Vagina (tissue), 2 donors: ENCODE measurements around the gene NTF3.

ENCODE experiments used
- POLR2AphosphoS5 ChIP-seq, 2 donors: sonication (generic); formaldehyde crosslinking; IDR thresholded peaks; one replicate each; pipeline ENCODE4 v1.9.0; 2017; ENCODE audit warnings: antibody characterized with exemption in 2 of 2, mild to moderate bottlenecking in 2 of 2, low read depth in 1 of 2; ENCODE audit not compliant: insufficient read depth in 1 of 2
- TF ChIP-seq, protein P1 (sequence below), 3 experiments: fragments of 450-650 bp in 2 of 3; fragments of 200-600 bp in 1 of 3; sonication (generic) in 1 of 3; IDR thresholded peaks; one replicate each; pipeline ENCODE4 v1.5.1; 2017 to 2019; ENCODE audit warnings: antibody characterized with exemption in 3 of 3, mild to moderate bottlenecking in 2 of 3, moderate library complexity in 2 of 3

DNA sequence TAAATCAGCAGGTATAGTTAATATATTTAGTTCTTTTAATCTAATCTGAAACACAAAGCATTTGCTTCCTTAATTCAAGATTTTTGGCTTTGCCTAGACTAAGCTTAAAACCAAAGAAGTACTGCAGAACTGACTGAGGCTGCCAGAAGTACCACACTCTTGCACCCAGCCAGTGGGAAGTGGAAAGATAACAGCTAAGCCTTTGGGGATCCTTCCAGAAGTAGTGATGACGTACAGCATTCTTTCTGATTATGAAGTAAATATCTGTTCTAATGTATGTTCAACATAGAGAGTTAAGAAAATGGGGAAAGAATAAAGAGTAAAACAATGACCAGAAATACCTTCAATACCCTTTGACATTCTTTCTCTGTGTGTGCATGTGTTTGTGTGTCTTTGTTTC lies 19.3 kb downstream of the NTF3 start:
- no peak for TF ChIP-seq POLR2AphosphoS5 (IDR thresholded peaks at IDR 0.05; ENCODE audit: insufficient read depth in 1 of 2, low read depth in 1 of 2)
- TF ChIP-seq, protein P1, sequence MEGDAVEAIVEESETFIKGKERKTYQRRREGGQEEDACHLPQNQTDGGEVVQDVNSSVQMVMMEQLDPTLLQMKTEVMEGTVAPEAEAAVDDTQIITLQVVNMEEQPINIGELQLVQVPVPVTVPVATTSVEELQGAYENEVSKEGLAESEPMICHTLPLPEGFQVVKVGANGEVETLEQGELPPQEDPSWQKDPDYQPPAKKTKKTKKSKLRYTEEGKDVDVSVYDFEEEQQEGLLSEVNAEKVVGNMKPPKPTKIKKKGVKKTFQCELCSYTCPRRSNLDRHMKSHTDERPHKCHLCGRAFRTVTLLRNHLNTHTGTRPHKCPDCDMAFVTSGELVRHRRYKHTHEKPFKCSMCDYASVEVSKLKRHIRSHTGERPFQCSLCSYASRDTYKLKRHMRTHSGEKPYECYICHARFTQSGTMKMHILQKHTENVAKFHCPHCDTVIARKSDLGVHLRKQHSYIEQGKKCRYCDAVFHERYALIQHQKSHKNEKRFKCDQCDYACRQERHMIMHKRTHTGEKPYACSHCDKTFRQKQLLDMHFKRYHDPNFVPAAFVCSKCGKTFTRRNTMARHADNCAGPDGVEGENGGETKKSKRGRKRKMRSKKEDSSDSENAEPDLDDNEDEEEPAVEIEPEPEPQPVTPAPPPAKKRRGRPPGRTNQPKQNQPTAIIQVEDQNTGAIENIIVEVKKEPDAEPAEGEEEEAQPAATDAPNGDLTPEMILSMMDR (IDR thresholded peaks at IDR 0.05): no peak
